SU-DHL-6 (cell line): ENCODE data around the gene RAB11B.

Source experiments
- CTCF ChIP-seq: fragments of 200-600 bp; sonication (generic); IDR thresholded peaks from one replicate; pipeline ENCODE4 v1.5.1; 2017; ENCODE audit warnings: antibody characterized with exemption, mild to moderate bottlenecking, low read length, moderate library complexity; ENCODE audit not compliant: insufficient read depth, poor library complexity, severe bottlenecking
- EZH2phosphoT487 ChIP-seq: fragments of 200-600 bp; sonication (generic), shearing (Covaris generic); conservative IDR thresholded peaks from 2 replicates; pipeline ENCODE4 v1.6.1; 2018; ENCODE audit warnings: mild to moderate bottlenecking, antibody characterized with exemption, low read length, moderate library complexity, mixed read lengths

DNA sequence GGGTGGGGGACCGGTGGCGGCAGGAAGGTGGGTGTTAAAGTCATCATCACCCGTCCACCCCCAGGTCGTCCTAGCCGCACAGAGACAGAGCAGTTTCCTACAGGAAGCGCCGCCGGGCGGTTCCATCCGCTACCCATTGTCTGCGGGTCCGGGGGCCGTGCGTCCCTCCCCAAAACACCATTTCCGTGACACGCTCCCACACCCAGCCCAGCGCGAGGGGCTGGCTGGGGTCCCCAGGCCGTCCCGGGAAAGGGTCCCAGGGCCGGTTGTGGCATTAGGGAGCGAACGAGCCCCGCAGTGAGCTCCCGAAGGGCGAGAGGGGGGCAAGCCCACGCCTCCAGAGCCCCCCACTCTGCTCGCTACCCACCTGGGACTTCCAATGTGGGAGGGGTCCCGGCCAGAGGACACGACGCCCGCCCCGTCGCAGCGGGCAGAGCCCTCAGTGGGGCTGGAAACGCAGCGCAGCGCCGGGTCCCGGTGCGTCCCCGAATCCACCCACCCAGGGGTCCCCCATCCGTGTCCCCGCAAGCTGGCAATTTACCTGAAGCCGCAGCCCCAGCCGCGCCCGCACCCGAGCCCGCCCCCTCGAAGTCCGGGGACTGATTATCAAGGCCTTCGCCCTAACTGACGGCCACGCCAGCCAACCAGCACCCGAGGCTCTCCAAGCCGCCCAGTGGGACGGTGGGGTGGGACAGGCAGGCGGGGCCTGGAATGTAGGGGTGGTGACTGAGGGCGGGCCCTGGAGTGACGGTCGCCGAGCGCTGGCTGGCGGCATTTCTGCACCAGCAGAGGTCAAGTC, 47.3 kb upstream of the RAB11B start, which contains the start of gene KANK3:
- TF ChIP-seq CTCF, result no peak
- TF ChIP-seq EZH2phosphoT487, result no peak
